ENCODE measurements around the gene PROCA1. TPM values are rescaled to one million over a fixed set of nuclear protein-coding genes. Genes with fewer than 3 reads are reported as not detected.
A peak's percentile ranks its signal among the peaks of the same experiment; 100 is the strongest.

PROCA1 gene
- total RNA-seq, 1 donor from 2014 or later, result 12.5 TPM

GRCh38 chr17:28698253-28698941, 13.3 kb downstream of the PROCA1 start:
- TF ChIP-seq CTCF (conservative IDR thresholded peaks at IDR 0.05), result no peak
- Mint-ChIP-seq H3K4me3 (no peak overlapping the region), H3K27ac (ENCODE audit: unreplicated experiment) (no peak overlapping the region), H3K9me3 (no peaks in the 10 kb centered on the region), H3K36me3 (ENCODE audit: low read depth) (peaks cover 23% of the 10 kb centered on the region), H3K27me3 (ENCODE audit: low read depth) (no peaks in the 10 kb centered on the region), H3K4me1 (peaks cover 24% of the 10 kb centered on the region)
- no peak for DNase-seq (ENCODE audit: low read depth, low spot score)

GRCh38 chr17:28693869-28694268, 17.8 kb downstream of the PROCA1 start:
- no peak for TF ChIP-seq CTCF (conservative IDR thresholded peaks at IDR 0.05)
- peaks cover 10% of the 10 kb centered on the region for H3K4me1 Mint-ChIP-seq
- peak overlapping the region; percentile 44 for H3K27ac Mint-ChIP-seq (ENCODE audit: unreplicated experiment)
- DNase-seq (ENCODE audit: low read depth, low spot score), result no peak
- peaks cover 28% of the 10 kb centered on the region for H3K36me3 Mint-ChIP-seq (ENCODE audit: low read depth)
- no peak overlapping the region for H3K4me3 Mint-ChIP-seq
- no peaks in the 10 kb centered on the region for H3K9me3 Mint-ChIP-seq
- H3K27me3 Mint-ChIP-seq (ENCODE audit: low read depth), result no peaks in the 10 kb centered on the region

- H3K36me3 Mint-ChIP-seq (ENCODE audit: low read depth), result peaks cover 40% of the 10 kb centered on the region
- H3K4me3 Mint-ChIP-seq, result no peak overlapping the region
Measured at GRCh38 chr17:28689011-28689410, 22.7 kb downstream of the PROCA1 start.

GRCh38 chr17:28688481-28688880, 23.2 kb downstream of the PROCA1 start:
- Mint-ChIP-seq H3K27ac (ENCODE audit: unreplicated experiment) (no peak overlapping the region), H3K4me1 (peaks cover under 1% of the 10 kb centered on the region), H3K36me3 (ENCODE audit: low read depth) (peaks cover 37% of the 10 kb centered on the region), H3K9me3 (no peaks in the 10 kb centered on the region), H3K4me3 (no peak overlapping the region), H3K27me3 (ENCODE audit: low read depth) (no peaks in the 10 kb centered on the region)
- TF ChIP-seq CTCF (conservative IDR thresholded peaks at IDR 0.05), result no peak
- no peak for DNase-seq (ENCODE audit: low read depth, low spot score)

More at GRCh38 chr17:28689011-28689410, 22.7 kb downstream of the PROCA1 start:
- Mint-ChIP-seq H3K27ac (ENCODE audit: unreplicated experiment) (no peak overlapping the region), H3K9me3 (no peaks in the 10 kb centered on the region), H3K4me1 (peaks cover 6% of the 10 kb centered on the region), H3K27me3 (ENCODE audit: low read depth) (no peaks in the 10 kb centered on the region)
- no peak for TF ChIP-seq CTCF (conservative IDR thresholded peaks at IDR 0.05)
- DNase-seq (ENCODE audit: low read depth, low spot score), result no peak

- no peaks in the 10 kb centered on the region for H3K9me3 Mint-ChIP-seq
- no peak overlapping the region for H3K4me3 Mint-ChIP-seq
- no peaks in the 10 kb centered on the region for H3K27me3 Mint-ChIP-seq (ENCODE audit: low read depth)
- H3K36me3 Mint-ChIP-seq (ENCODE audit: low read depth), result peaks cover 43% of the 10 kb centered on the region
- DNase-seq (ENCODE audit: low read depth, low spot score), result no peak
- H3K27ac Mint-ChIP-seq (ENCODE audit: unreplicated experiment), result no peak overlapping the region
- no peak for TF ChIP-seq CTCF (conservative IDR thresholded peaks at IDR 0.05)
- no peaks in the 10 kb centered on the region for H3K4me1 Mint-ChIP-seq
Measured at GRCh38 chr17:28686296-28686695, 25.4 kb downstream of the PROCA1 start.
